ENCODE data around the gene ASIC3.

Gene ASIC3

DNA sequence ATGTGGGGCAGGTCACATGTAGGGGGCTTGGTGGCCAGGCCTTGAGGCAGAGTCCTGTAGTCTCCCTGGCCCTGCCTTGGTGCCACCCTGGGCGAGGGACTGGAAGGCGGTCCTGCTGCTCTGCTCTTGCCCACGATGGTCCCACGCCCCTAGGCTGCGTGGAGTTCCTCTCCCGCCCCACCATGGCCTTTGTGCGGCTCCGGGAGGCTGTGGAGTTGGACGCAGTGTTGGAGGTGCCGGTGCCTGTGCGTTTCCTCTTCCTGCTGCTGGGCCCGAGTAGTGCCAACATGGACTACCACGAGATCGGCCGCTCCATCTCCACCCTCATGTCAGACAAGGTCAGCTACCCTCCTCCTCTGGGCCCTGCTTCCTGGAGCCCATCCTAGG is 22.2 kb downstream of the ASIC3 start:
- DNase-seq (ENCODE audit: low read depth) = no peak

DNA sequence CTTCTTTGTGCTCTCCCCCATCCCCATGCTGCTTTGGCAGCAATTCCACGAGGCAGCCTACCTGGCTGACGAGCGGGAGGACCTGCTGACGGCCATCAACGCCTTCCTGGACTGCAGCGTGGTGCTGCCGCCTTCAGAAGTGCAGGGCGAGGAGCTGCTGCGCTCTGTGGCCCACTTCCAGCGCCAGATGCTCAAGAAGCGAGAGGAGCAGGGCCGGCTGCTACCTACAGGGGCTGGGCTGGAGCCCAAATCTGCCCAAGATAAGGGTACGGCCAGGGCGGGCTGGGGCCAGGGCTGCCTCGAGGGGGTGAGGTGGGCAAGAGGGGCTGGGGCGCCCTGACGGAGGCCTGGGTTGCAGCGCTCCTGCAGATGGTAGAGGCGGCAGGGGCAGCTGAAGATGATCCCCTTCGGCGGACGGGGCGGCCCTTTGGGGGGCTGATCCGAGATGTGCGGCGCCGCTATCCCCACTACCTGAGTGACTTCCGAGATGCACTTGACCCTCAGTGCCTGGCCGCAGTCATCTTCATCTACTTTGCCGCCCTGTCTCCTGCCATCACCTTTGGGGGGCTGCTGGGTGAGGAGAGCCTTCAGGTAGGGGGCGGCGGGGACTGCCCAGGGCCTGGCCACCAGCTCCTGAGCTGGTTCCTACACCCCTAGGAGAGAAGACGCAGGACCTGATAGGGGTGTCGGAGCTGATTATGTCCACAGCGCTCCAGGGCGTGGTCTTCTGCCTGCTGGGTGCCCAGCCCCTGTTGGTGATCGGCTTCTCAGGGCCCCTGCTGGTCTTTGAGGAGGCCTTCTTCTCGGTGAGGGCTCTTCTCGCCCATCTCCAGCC is 22.9 kb downstream of the ASIC3 start:
- no peak for DNase-seq (ENCODE audit: low read depth)

- DNase-seq (ENCODE audit: low read depth) = no peak
Observed at GRCh38 chr7:151073990-151074389, 25.7 kb downstream of the ASIC3 start.

GRCh38 chr7:151074817-151075661 is 26.7 kb downstream of the ASIC3 start:
- DNase-seq (ENCODE audit: low read depth) = no peak

DNA sequence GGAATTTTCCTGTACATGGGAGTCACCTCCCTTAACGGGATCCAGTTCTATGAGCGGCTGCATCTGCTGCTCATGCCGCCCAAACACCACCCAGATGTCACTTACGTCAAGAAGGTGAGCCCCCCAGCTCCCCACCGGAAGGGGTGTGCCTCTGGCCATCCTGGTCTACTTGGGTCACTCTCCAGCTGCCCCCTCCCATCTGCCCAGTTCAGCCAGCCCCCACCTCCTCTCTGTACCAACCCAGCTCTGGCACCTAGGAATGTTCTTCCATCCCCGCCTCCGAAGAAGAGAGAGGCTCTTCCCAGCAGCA is 27.3 kb downstream of the ASIC3 start:
- DNase-seq (ENCODE audit: low read depth) = no peak

GRCh38 chr7:151075978-151076426 is 27.7 kb downstream of the ASIC3 start:
- no peak for DNase-seq (ENCODE audit: low read depth)

DNA sequence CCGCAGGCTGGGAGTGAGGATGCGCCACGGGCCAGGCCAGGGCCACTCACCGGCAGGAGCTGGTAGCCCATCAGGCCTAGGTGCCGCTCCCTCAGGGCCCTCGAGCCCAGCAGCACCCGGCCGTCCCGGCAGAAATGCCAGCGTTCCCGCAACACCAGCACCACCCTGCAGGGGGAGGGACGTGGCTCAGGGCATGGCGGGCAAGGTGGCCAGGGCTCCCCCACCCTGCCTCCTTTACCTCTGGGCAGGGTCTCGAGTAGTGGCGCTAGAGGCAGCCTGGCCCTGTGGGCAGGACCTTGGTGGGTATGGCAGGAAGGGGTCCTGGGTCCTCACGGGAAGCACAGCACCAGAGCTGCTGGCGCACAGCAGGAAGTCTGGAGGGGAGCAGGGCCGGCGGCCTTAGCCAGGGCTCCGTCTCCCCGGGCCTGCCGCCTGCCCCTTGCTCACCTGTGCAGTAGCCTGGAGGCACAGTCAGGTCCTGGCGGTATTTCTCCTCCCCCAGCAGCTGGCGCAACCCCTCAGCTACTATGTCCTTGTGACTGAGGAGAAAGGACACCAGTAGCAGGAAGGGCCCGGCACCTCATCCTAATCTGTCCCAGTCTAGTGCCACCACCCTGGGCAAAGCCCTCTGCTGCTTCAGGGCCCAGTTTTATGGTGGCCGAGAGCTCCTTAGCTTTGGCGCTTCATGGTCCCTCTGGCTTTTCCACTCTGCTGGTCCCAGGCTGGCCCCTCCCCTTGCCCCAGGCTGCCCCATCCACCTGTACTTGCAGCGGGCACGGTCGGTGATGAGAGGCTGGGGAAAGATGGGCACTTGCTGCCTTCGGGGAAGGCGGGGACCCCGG is 28.8 kb downstream of the ASIC3 start:
- no peak for DNase-seq (ENCODE audit: low read depth)

DNA sequence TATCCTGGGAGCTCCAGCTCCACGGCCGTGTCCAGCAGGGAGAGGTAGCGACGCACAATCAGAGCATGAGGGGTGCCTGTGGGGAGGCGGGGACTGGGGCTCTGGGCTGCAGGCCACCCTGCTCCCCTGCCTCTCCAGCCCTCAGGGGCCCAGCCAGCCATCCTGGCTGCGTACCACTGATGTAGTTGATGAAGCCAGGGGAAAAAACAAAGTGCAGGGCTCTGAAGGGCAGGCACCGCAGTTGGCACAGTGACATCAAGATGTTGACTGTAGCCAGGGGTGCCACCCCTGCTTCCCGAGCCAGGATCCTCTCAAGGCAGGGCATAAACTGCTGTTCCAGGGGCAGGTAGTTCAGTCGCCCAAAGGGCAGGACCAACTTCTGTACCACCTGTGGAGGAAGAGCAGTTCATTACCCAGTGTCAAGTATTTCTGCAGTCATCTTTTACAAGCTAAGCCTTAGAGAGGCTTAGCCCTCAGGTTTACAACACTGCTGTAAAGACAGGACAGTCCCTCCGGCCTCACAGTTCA is 29.4 kb downstream of the ASIC3 start:
- DNase-seq (ENCODE audit: low read depth) = no peak

- DNase-seq (ENCODE audit: low read depth) = no peak
Observed at GRCh38 chr7:151078233-151079040, 30.1 kb downstream of the ASIC3 start.

GRCh38 chr7:151079199-151079910 is 31.0 kb downstream of the ASIC3 start:
- no peak for DNase-seq (ENCODE audit: low read depth)

DNA sequence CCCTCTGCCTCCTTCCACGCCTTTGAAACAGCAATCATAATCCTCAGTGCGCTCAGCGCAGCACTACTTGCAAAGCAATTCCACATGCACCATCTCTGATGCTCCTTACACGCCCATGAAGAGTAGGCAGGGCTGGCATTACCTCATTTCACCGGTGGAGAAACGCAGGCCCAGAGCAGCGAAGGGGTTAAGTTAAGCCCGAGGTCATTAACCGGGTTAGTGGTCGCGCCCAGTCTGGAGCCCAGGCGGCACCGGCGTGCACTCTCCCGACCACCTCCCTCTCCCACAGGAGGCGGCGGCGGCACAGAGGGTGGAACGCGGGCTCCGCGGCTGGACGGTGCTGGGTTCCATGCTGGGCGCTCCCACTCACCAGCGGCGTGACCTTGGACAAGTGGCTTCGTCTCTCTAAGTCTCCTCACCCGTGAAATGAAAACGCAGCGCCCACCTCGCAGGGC is 31.8 kb downstream of the ASIC3 start:
- no peak for DNase-seq (ENCODE audit: low read depth)

- DNase-seq (ENCODE audit: low read depth) = peak; percentile 87
Observed at GRCh38 chr7:151080522-151081169, 32.3 kb downstream of the ASIC3 start, which contains the start of gene FASTK. TSS of gene FASTK (minus strand) at chr7:151080809. CDS start at chr7:151080766, 43 bp downstream.

DNA sequence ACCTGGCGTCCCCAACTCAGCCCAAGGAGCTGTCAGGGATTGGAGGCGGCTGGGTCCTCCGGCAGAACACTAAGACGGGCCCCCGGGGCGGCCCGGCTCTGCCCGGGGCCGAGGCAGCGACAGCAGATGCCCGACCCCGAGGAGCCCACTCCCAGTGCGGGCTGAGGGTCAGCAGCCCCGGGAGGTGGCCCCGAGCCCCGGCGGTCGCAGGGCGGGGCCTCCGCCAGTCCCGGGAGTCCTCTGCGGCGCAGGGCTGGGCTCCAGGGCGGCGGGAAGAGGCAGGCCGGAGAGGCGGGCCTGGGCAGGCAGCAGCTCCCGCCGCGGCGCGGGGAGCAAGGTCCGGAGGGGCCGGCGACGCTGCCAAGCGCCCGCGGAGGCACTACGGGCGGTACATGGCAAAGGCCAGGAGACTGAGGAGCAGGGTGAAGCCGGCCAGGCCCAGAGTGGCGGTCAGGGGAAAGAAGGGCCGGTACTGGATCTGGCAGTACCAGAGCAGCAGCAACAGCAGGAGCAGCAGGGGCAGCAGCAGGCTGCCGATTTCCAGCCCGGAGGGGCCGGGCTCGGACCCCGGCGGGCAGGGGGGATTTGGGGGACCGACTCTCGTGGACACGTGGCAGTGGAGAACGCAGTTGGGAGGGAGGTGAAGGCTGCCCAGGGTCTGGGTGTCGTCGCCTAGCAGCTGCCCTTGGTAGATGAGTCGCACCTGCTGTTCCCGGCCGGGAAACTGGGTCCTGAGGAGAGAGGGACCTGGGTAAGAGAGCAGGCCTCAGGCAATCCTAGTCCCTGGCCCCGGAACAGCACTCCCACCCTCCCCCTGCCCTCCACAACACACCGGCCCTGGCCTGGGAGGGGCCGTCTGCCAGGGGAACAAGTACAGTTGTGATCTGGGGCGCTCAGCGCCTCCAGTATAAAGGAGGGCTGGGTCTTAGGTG is 33.1 kb downstream of the ASIC3 start:
- no peak for DNase-seq (ENCODE audit: low read depth)

GRCh38 chr7:151082141-151083070 is 34.1 kb downstream of the ASIC3 start:
- no peak for DNase-seq (ENCODE audit: low read depth)

GRCh38 chr7:151083071-151083823 is 34.9 kb downstream of the ASIC3 start, which contains the start of gene TMUB1:
TSS of gene TMUB1 (minus strand) at chr7:151083493. CDS start at chr7:151082563, 930 bp downstream.
- DNase-seq (ENCODE audit: low read depth) = peak; percentile 80

GRCh38 chr7:151083824-151084160 is 35.5 kb downstream of the ASIC3 start:
- no peak for DNase-seq (ENCODE audit: low read depth)

DNA sequence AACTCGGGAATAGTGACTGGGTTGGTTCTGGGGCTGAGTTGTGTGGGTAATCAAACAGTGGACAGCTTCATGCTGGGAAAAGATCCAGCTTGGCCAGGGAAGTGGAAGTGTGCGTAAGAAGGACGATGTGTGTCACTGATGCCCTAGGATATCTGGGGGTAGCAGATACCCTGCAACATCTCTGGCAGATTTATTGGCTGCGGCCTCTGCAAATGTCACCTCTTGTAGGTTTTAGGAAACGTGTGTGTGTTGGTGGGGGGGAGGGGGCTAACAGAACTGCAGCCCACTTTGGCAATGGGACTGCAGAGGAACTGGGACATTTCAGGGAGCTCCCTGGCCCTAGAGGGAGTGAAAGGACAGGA is 37.0 kb downstream of the ASIC3 start:
- DNase-seq (ENCODE audit: low read depth) = no peak

Measured in activated T-cell treated with anti-CD3 and anti-CD28 coated beads for 48 hours (primary cell).